Fibroblast of the aortic adventitia (primary cell): Measurements from ENCODE around the gene RAC2. TPM values are rescaled to one million over a fixed set of nuclear protein-coding genes. Genes with fewer than 3 reads are reported as not detected.

Experiments used
- DNase-seq: peaks from one replicate; pipeline ENCODE4 v3.0.0-alpha.2; 2010; ENCODE audit warnings: low read depth
- H3K4me3 ChIP-seq: 2 replicates; pipeline ENCODE4 v1.5.1; 2011; ENCODE audit warnings: low read depth, mild to moderate bottlenecking, control low read depth, low read length, moderate library complexity
- CTCF ChIP-seq: IDR thresholded peaks from 2 replicates; pipeline ENCODE4 v1.5.1; 2011; ENCODE audit warnings: mild to moderate bottlenecking, low read length, control low read depth, inconsistent platforms; ENCODE audit not compliant: insufficient read depth
- small RNA-seq: library from RNA; depleted of rRNA; stranded (forward); fragments of <200 nt; gene quantifications from one replicate; pipeline ENCODE3, GENCODE V24; 2012
- total RNA-seq: library from RNA; depleted of rRNA; stranded (reverse); fragments of >200 nt; gene quantifications from 2 replicates; pipeline ENCODE4 v1.2.3, GENCODE V29; 2012; ENCODE audit warnings: low replicate concordance

RAC2 gene
- total RNA-seq, 1 donor, result 14.4 TPM

GRCh38 chr22:37177755-37178154 is 66.3 kb downstream of the RAC2 start:
- no peak for TF ChIP-seq CTCF
- H3K4me3 ChIP-seq, result no peak overlapping the region
- no peak for DNase-seq

- H3K4me3 ChIP-seq, result no peak overlapping the region
- TF ChIP-seq CTCF, result no peak
- no peak for DNase-seq
These were observed 66.8 kb downstream of the RAC2 start for GRCh38 chr22:37177221-37177620.

GRCh38 chr22:37176464-37177061 is 67.5 kb downstream of the RAC2 start:
- H3K4me3 ChIP-seq, result peak overlapping the region; percentile 31
- no peak for TF ChIP-seq CTCF
- peak; percentile 86 for DNase-seq

- TF ChIP-seq CTCF, result no peak
- DNase-seq, result no peak
These were observed 68.4 kb downstream of the RAC2 start for GRCh38 chr22:37175414-37176281.

More at GRCh38 chr22:37175414-37176281, 68.4 kb downstream of the RAC2 start:
- no peak overlapping the region for H3K4me3 ChIP-seq

Small RNAs within 50 kb of the gene (small RNA-seq; reads per million reads assigned to genes)
- gene Z82188.1, result not detected

Other genes starting within 250 kb of the RAC2 start
- gene TST, start 224.8 kb downstream of the RAC2 start, total RNA-seq, result 13.7 and 17.1 TPM in 2 replicates
- gene MPST, start 224.5 kb downstream of the RAC2 start, total RNA-seq, result 31.9 and 48.9 TPM in 2 replicates
- 25.2 and 25.6 TPM in 2 replicates for gene KCTD17, start 192.5 kb downstream of the RAC2 start, total RNA-seq
- gene TMPRSS6, start 134.6 kb downstream of the RAC2 start, total RNA-seq, result not detected in 2 replicates
- gene IL2RB, start 94.4 kb downstream of the RAC2 start, total RNA-seq, result under 0.01 TPM in 1 of 2 replicates, not detected in the other
- gene C1QTNF6, start 56.0 kb downstream of the RAC2 start, total RNA-seq, result 4.2 and 4.6 TPM in 2 replicates
- gene SSTR3, start 31.8 kb downstream of the RAC2 start, total RNA-seq, result 0.41 TPM in 1 of 2 replicates, not detected in the other
- gene CYTH4, start 38.2 kb upstream of the RAC2 start, total RNA-seq, result 0.25 and 0.72 TPM in 2 replicates
- 0.18 and 0.33 TPM in 2 replicates for gene ELFN2, start 183.2 kb upstream of the RAC2 start, total RNA-seq
- 0.16 and 0.36 TPM in 2 replicates for gene MFNG, start 242.1 kb upstream of the RAC2 start, total RNA-seq